H1 (cell line): Measurements from ENCODE around the gene LRRC32. TPM values are rescaled to one million over a fixed set of nuclear protein-coding genes. Genes with fewer than 3 reads are reported as not detected.

Experiments used
- CHD7 ChIP-seq: fragments of 300-600 bp; sonication (generic); IDR thresholded peaks from 2 replicates; pipeline ENCODE4 v1.7.1; 2012; ENCODE audit warnings: low read length, moderate library complexity, mild to moderate bottlenecking, inconsistent platforms; ENCODE audit not compliant: insufficient replicate concordance
- polyA plus RNA-seq, 7 experiments: library from polyadenylated mRNA; depleted of rRNA in 3 of 7; stranded (reverse) in 5 of 7; unstranded in 2 of 7; fragments of >200 nt in 5 of 7; fragments of 200-250 nt in 2 of 7; gene quantifications; 1 replicate in 5 of 7; 2 replicates in 1 of 7; 4 replicates in 1 of 7; pipeline versions ENCODE4 v1.2.1 to v1.2.3, GENCODE V29; 2011 to 2013; ENCODE audit warnings: missing spikeins in 2 of 7, mixed read lengths in 2 of 7
- total RNA-seq: library from RNA; stranded (reverse); fragmentation: NEBNext Ultra II Directional; extraction: Animal tissue kit (Norgen Biotek cat#: 25700); gene quantifications from 2 replicates; pipeline ENCODE4 v1.2.1, GENCODE V29; 2021

LRRC32 gene
- total and polyA plus RNA-seq, 2 of the 8 experiments (the other 6 are each of a cell fraction or from before 2014, with no cell fraction given), result 0.99 to 1.9 TPM

DNA sequence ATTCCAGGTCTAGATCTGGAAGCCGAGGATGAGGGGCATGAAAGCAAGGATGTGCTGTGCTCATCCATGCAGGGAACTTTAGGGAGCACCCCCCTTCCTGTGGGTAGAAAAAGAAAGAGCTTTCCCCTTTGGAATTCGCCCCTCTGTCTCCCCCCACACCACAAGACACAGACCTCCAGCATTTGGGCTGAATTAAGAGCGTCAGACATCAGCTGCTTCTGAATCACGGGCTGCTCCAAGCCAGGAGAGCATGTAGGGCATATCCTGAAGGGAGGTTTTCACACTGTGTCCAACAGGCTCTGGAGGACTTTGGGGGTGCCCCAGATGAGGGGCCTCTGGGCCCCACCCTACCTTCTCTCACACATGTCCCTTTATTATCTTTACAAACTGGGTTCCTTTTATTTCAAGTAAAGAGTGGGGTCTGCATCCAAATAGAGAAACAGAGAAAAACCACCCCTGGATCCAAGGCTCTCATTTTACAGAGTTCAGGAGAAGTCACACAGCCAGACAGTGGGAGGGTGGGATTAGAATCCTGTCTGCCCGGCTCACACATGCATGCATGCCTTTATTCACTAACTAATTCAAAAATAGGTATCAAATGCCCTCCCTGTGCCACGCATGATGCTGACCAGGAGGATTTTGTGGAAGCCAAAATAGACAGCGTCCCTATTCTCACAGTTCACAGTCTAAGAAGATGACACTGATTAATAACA is 52.8 kb downstream of the LRRC32 start (continued):
- TF ChIP-seq CHD7, result no peak
